Ishikawa (cell line): ENCODE data around the gene ZMYND8.

Experiments used
- CEBPB ChIP-seq: IDR thresholded peaks from 2 replicates; pipeline ENCODE4 v1.6.1; 2012
- CREB1 ChIP-seq: IDR thresholded peaks from 2 replicates; pipeline ENCODE4 v1.6.1; 2012; ENCODE audit warnings: low read depth
- EGR1 ChIP-seq: IDR thresholded peaks from 2 replicates; pipeline ENCODE4 v1.6.1; 2012
- EP300 ChIP-seq: IDR thresholded peaks from 2 replicates; pipeline ENCODE4 v1.6.1; 2012; ENCODE audit warnings: borderline replicate concordance
- FOXM1 ChIP-seq: IDR thresholded peaks from 2 replicates; pipeline ENCODE4 v1.6.1; 2012; ENCODE audit warnings: low read depth, borderline replicate concordance
- NFIC ChIP-seq: IDR thresholded peaks from 2 replicates; pipeline ENCODE4 v1.6.1; 2012
- RAD21 ChIP-seq: IDR thresholded peaks from 2 replicates; pipeline ENCODE4 v1.6.1; 2012; ENCODE audit warnings: low read depth
- TAF1 ChIP-seq: IDR thresholded peaks from 2 replicates; pipeline ENCODE4 v1.6.1; 2012; ENCODE audit warnings: low read depth, mild to moderate bottlenecking
- TCF12 ChIP-seq: IDR thresholded peaks from 2 replicates; pipeline ENCODE4 v1.6.1; 2012; ENCODE audit warnings: low read depth
- TEAD4 ChIP-seq: IDR thresholded peaks from 2 replicates; pipeline ENCODE4 v1.6.1; 2012
- YY1 ChIP-seq: IDR thresholded peaks from 2 replicates; pipeline ENCODE4 v1.6.1; 2012; ENCODE audit warnings: low read depth
- ZBTB7A ChIP-seq: IDR thresholded peaks from 2 replicates; pipeline ENCODE4 v1.6.1; 2012; ENCODE audit warnings: low read depth
- TF ChIP-seq, protein P1 (sequence below): IDR thresholded peaks from 2 replicates; pipeline ENCODE4 v1.6.1; 2012
- TF ChIP-seq, protein P2 (sequence below): IDR thresholded peaks from 2 replicates; pipeline ENCODE4 v1.6.1; 2012
- TF ChIP-seq, protein P3 (sequence below): IDR thresholded peaks from 2 replicates; pipeline ENCODE4 v1.6.1; 2012; ENCODE audit warnings: low read depth, mild to moderate bottlenecking

ZMYND8 gene

DNA sequence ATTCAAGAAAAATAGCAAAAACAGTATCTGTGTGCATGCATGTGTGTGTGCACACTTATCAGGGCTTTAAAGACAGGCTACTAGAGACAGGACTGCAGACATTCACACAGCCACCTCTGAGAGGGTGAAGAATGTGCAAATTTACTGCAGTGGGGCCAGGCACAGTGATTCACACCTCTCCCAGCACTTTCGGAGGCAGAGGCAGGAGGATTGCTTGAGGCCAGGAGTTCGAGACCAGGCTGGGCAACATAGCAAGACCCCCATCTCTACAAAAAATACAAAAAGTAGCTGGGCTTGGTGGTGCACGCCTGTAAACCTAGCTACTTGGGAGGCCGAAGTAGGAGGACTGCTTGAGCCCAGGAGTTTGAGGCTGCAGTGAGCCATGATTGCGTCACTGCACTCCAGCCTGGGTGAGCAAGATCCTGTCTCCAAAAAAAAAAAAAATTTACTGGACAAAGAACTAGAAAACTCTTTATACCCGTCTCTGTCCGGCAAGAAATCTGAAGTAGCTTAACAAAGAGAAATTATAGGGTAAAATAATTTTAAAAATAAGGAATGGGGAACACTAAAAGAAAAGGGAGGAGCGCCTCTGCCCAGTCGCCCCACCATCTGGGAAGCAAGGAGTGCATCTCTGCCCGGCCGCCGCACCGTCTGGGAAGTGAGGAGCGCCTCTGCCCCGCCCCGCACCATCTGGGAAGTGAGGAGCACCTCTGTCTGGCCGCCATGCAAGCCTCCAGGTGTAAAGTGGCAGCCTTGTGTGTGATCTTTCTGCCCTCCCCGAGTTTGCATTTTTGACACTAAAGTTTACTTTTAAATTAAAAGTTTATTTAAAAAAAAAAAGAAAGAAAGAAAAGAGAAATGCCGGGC is 105.1 kb downstream of the ZMYND8 start:
- TF ChIP-seq, protein P1, sequence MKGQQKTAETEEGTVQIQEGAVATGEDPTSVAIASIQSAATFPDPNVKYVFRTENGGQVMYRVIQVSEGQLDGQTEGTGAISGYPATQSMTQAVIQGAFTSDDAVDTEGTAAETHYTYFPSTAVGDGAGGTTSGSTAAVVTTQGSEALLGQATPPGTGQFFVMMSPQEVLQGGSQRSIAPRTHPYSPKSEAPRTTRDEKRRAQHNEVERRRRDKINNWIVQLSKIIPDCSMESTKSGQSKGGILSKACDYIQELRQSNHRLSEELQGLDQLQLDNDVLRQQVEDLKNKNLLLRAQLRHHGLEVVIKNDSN = no peak
- TF ChIP-seq RAD21 (no peak), CEBPB (peak; percentile 39; the same call in 1 of the 2 replicates)

GRCh38 chr20:47250360-47250759 is 106.1 kb downstream of the ZMYND8 start:
- no peak for TF ChIP-seq EP300
- no peak for TF ChIP-seq RAD21
- no peak for TF ChIP-seq CREB1
- TF ChIP-seq, protein P2, sequence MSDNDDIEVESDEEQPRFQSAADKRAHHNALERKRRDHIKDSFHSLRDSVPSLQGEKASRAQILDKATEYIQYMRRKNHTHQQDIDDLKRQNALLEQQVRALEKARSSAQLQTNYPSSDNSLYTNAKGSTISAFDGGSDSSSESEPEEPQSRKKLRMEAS = no peak
- no peak for TF ChIP-seq TCF12
- TF ChIP-seq CEBPB = no peak
- TF ChIP-seq NFIC = no peak
- TF ChIP-seq, protein P1 = no peak
- TF ChIP-seq ZBTB7A = no peak
- no peak for TF ChIP-seq YY1
- TF ChIP-seq TEAD4 = no peak
- no peak for TF ChIP-seq FOXM1

DNA sequence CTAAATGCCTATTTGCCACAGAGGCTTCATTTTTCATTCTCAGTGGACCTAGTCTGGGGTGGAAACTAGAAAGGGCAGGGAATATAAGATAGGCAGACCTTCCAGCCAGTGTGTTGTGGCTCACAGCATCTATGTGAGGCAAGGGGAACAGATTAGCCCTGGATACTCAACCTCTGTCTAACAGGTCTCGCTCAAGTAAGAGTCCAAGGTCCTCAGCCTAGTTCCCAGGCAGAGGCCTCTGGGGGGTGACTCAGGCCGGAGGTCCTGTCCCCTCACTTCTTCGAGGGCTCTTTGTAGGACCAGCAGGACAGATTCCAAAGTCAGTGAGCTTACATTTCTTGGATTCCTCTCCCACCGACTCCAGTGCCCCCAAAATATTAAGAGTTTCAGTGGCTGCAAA is 106.6 kb downstream of the ZMYND8 start:
- TF ChIP-seq, protein P2 = no peak
- TF ChIP-seq CREB1 (no peak), ZBTB7A (no peak), TAF1 (no peak)

DNA sequence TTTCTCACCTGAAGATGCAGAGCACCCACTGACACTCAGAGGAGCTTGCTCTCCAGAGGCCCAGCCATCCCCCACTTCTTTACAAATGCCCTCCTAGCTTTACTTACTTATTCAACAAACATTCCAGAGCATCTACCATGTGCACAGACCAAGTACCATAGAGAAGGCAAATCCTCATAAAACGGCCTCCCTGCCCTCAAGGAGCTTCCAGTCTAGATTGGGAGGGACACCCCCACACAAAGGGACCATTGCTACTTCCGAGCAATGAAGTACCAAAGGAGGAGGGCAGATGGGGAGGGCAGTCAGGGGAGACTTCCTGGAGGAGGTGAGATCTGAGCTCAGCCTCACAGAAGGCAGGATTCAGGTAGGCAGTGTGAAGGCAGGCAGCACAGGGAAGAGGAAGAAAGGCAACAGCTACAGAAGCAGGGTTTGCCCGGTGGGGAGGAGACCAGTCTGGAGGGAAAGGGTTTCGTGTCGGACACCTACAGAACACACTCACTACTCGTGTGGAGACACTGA is 108.0 kb downstream of the ZMYND8 start:
- TF ChIP-seq RAD21 = no peak
- TF ChIP-seq TEAD4 = no peak
- no peak for TF ChIP-seq CREB1
- no peak for TF ChIP-seq ZBTB7A
- TF ChIP-seq TAF1 = no peak
- TF ChIP-seq FOXM1 = no peak
- no peak for TF ChIP-seq CEBPB
- TF ChIP-seq, protein P3, sequence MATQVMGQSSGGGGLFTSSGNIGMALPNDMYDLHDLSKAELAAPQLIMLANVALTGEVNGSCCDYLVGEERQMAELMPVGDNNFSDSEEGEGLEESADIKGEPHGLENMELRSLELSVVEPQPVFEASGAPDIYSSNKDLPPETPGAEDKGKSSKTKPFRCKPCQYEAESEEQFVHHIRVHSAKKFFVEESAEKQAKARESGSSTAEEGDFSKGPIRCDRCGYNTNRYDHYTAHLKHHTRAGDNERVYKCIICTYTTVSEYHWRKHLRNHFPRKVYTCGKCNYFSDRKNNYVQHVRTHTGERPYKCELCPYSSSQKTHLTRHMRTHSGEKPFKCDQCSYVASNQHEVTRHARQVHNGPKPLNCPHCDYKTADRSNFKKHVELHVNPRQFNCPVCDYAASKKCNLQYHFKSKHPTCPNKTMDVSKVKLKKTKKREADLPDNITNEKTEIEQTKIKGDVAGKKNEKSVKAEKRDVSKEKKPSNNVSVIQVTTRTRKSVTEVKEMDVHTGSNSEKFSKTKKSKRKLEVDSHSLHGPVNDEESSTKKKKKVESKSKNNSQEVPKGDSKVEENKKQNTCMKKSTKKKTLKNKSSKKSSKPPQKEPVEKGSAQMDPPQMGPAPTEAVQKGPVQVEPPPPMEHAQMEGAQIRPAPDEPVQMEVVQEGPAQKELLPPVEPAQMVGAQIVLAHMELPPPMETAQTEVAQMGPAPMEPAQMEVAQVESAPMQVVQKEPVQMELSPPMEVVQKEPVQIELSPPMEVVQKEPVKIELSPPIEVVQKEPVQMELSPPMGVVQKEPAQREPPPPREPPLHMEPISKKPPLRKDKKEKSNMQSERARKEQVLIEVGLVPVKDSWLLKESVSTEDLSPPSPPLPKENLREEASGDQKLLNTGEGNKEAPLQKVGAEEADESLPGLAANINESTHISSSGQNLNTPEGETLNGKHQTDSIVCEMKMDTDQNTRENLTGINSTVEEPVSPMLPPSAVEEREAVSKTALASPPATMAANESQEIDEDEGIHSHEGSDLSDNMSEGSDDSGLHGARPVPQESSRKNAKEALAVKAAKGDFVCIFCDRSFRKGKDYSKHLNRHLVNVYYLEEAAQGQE = no peak
- TF ChIP-seq YY1 = no peak
- TF ChIP-seq, protein P2 = no peak
- no peak for TF ChIP-seq NFIC
- TF ChIP-seq, protein P1 = no peak

DNA sequence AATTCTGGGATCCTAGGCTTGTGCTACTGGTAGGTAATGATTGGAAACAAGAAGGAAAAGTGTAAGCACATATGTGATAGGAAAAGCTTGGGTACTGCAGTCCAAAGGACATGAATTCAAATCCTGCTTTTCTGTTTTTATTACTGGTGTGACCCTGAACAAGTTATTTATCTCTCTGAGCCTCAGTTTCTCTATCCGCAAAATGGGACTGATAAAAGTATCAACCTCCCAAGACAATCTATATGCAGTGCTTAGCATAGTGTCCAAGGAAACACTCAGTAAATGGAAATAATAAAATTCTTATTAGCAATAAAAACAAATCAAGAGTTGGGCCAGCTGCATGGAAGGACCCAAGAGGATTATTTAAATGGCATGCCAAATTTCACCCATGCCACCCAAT is 108.5 kb downstream of the ZMYND8 start:
- no peak for TF ChIP-seq FOXM1
- TF ChIP-seq TAF1 = no peak
- TF ChIP-seq CEBPB = no peak
- no peak for TF ChIP-seq YY1
- TF ChIP-seq CREB1 = no peak
- TF ChIP-seq RAD21 = no peak
- no peak for TF ChIP-seq TCF12
- TF ChIP-seq, protein P1 = no peak
- no peak for TF ChIP-seq TEAD4
- TF ChIP-seq EGR1 = no peak

DNA sequence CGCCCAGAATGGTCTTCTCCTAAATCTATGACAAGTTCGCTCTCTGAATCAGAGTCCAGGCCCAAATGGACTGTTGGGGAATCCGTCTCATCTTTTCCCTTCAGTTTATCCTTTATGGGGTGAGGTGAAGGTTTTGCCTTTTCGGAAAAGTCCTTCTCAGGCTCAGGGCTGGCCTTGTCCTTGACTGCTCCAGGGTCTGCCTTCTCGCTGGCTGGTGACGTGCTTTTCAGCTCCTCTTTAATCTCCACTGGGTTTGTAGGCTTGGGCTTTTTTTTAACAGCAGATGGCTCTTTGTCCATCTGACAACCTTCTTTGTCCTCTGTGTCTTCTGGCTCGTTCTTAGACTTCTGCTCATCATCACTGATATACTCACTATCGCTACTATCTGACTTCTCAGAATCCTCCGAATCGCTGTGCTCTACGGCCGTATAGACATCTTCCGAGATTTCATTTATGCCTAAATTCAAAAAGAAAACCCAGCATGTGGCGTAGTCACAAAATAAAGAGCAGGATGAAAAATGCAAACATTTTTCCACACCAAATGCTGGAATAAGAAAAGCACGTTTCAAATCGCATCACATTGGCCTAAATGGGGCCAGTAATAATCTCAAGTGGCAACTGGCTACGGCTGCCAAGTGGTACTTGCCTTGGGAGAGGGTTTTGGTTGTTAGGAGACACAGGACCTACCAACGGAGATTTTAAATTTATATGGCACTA is 110.3 kb downstream of the ZMYND8 start:
- TF ChIP-seq, protein P3 = no peak
- TF ChIP-seq, protein P2 = no peak
- no peak for TF ChIP-seq NFIC
- TF ChIP-seq ZBTB7A = no peak
- no peak for TF ChIP-seq TCF12
- TF ChIP-seq FOXM1 = no peak
- TF ChIP-seq CREB1 = no peak
- no peak for TF ChIP-seq TEAD4
- TF ChIP-seq TAF1 = no peak
- no peak for TF ChIP-seq EGR1
- TF ChIP-seq EP300 = no peak
- TF ChIP-seq, protein P1 = no peak
- TF ChIP-seq CEBPB = no peak
- TF ChIP-seq YY1 = no peak
- no peak for TF ChIP-seq RAD21
